Endothelial cell of umbilical vein (primary cell): ENCODE measurements around the gene BRD1. TPM values are rescaled to one million over a fixed set of nuclear protein-coding genes. Genes with fewer than 3 reads are reported as not detected.

Experiments
- BruUV-seq: library from RNA; stranded (reverse); fragments of 400-500 nt; replicated peaks from 2 replicates; lab custom pipeline; 2021; lab: Mats Ljungman, UMichigan
- CTCF ChIA-PET: fragments of 300-600, 350-600 bp; sonication (Branson Sonifier 250); formaldehyde crosslinking; loops from one replicate; lab custom pipeline; 2021; ENCODE audit warnings: antibody characterized with exemption, inconsistent platforms; lab: Charles Lee
- POLR2A ChIA-PET: fragments of 300-600, 350-600 bp; sonication (Branson Sonifier 250); formaldehyde crosslinking; loops from one replicate; lab custom pipeline; 2021; ENCODE audit warnings: antibody characterized with exemption, inconsistent platforms; lab: Charles Lee
- DNase-seq: peaks from one replicate; pipeline ENCODE4 v3.0.0-alpha.2; 2011; ENCODE audit warnings: low read depth, low spot score
- FAIRE-seq: peaks from 2 replicates; lab custom pipeline; 2011; peaks lifted over from hg19 to GRCh38; lab: Jason Lieb, UNC
- H2AFZ ChIP-seq: 2 replicates; pipeline ENCODE4 v1.6.0; 2012; ENCODE audit warnings: low read depth, low read length, control low read depth, inconsistent platforms
- H3K27ac ChIP-seq: 2 replicates; pipeline ENCODE4 v1.5.1; 2011; ENCODE audit warnings: low read depth, mild to moderate bottlenecking, control low read depth, low read length, moderate library complexity; ENCODE audit not compliant: insufficient read depth
- H3K27me3 ChIP-seq, 2 experiments: 2 replicates each; pipeline versions ENCODE4 v1.6.0 to v1.6.1; 2011; ENCODE audit warnings: low read length in 2 of 2, mixed read lengths in 1 of 2; ENCODE audit not compliant: control insufficient read depth in 2 of 2, insufficient read depth in 2 of 2
- H3K36me3 ChIP-seq, 2 experiments: 2 replicates in 1 of 2; 3 replicates in 1 of 2; pipeline ENCODE4 v1.5.1; 2011; ENCODE audit warnings: low read length in 2 of 2, mild to moderate bottlenecking in 1 of 2, moderate library complexity in 1 of 2; ENCODE audit not compliant: control insufficient read depth in 2 of 2, insufficient read depth in 2 of 2; ENCODE audit errors: extremely low read depth in 1 of 2
- H3K4me1 ChIP-seq: 3 replicates; pipeline ENCODE4 v1.5.1; 2011; ENCODE audit warnings: mild to moderate bottlenecking, low read length; ENCODE audit not compliant: control insufficient read depth, insufficient read depth; ENCODE audit errors: extremely low read depth
- H3K4me2 ChIP-seq: 2 replicates; pipeline ENCODE4 v1.6.1; 2011; ENCODE audit warnings: low read length, control low read depth, mixed read lengths; ENCODE audit not compliant: insufficient read depth
- H3K4me3 ChIP-seq, 3 experiments: fragments of 200-600 bp in 1 of 3; sonication (generic), shearing (Covaris generic) in 1 of 3; replicated peaks in 1 of 3; 2 replicates each; pipeline ENCODE4 v1.5.1; 2011 to 2016; ENCODE audit warnings: control low read depth in 3 of 3, low read length in 3 of 3, mild to moderate bottlenecking in 2 of 3, inconsistent platforms in 1 of 3, low read depth in 1 of 3, moderate library complexity in 1 of 3; ENCODE audit not compliant: insufficient read depth in 1 of 3
- H3K79me2 ChIP-seq: 2 replicates; pipeline ENCODE4 v1.6.0; 2012; ENCODE audit warnings: low read length, inconsistent platforms; ENCODE audit not compliant: control insufficient read depth, insufficient read depth
- H3K9ac ChIP-seq: replicated peaks from 2 replicates; pipeline ENCODE3; 2011; ENCODE audit warnings: low read length, control low read depth; ENCODE audit not compliant: insufficient read depth; ENCODE audit errors: extremely low read depth
- H3K9me1 ChIP-seq: replicated peaks from 3 replicates; pipeline ENCODE4 v1.6.0; 2011; ENCODE audit warnings: mild to moderate bottlenecking, low read length; ENCODE audit not compliant: control insufficient read depth, insufficient read depth; ENCODE audit errors: extremely low read depth
- H3K9me3 ChIP-seq: replicated peaks from 2 replicates; pipeline ENCODE4 v1.5.1; 2012; ENCODE audit warnings: low read length, inconsistent platforms; ENCODE audit not compliant: control insufficient read depth, insufficient read depth
- H4K20me1 ChIP-seq: replicated peaks from 2 replicates; pipeline ENCODE3; 2011; ENCODE audit warnings: mild to moderate bottlenecking, low read length; ENCODE audit not compliant: control insufficient read depth, insufficient read depth; ENCODE audit errors: extremely low read depth
- EZH2 ChIP-seq: IDR thresholded peaks from 2 replicates; pipeline ENCODE4 v1.6.1; 2012; ENCODE audit warnings: borderline replicate concordance, low read depth, mild to moderate bottlenecking, moderate library complexity, low read length, inconsistent platforms; ENCODE audit not compliant: severe bottlenecking
- FOS ChIP-seq: IDR thresholded peaks from 2 replicates; pipeline ENCODE4 v1.6.1; 2011; ENCODE audit warnings: mild to moderate bottlenecking, low read length, moderate library complexity, borderline replicate concordance; ENCODE audit not compliant: insufficient read depth
- GATA2 ChIP-seq: IDR thresholded peaks from 2 replicates; pipeline ENCODE4 v1.7.0; 2011; ENCODE audit warnings: low read depth, mild to moderate bottlenecking, moderate library complexity, mixed read lengths, low read length; ENCODE audit not compliant: insufficient read length, insufficient read depth
- JUN ChIP-seq: IDR thresholded peaks from 2 replicates; pipeline ENCODE4 v1.6.1; 2011; ENCODE audit warnings: borderline replicate concordance, low read depth; ENCODE audit not compliant: insufficient read length, insufficient read depth
- MAX ChIP-seq: IDR thresholded peaks from 2 replicates; pipeline ENCODE4 v1.6.1; 2011; ENCODE audit not compliant: insufficient read depth, insufficient read length
- MYC ChIP-seq: IDR thresholded peaks from one replicate; pipeline ENCODE4 v1.6.1; 2011; ENCODE audit warnings: mild to moderate bottlenecking, low read depth, low read length
- POLR2A ChIP-seq: IDR thresholded peaks from 2 replicates; pipeline ENCODE4 v1.6.1; 2012; ENCODE audit warnings: low read depth, mild to moderate bottlenecking, control low read depth, low read length
- POLR2AphosphoS5 ChIP-seq: IDR thresholded peaks from 2 replicates; pipeline ENCODE4 v1.6.1; 2012; ENCODE audit warnings: low read depth, mild to moderate bottlenecking, control low read depth, low read length, moderate library complexity; ENCODE audit not compliant: insufficient read depth
- dilution Hi-C: fragments of 300-500 bp; cut with MboI; formaldehyde crosslinking; loops from one replicate; pipeline ENCODE4 v1.15.0; 2019; ENCODE audit warnings: low sequenced_read_pairs; ENCODE audit not compliant: extremely low pct_ligation_motif_present
- intact Hi-C: fragments of 100-400 bp; cut with micrococcal nuclease; formaldehyde crosslinking; loops from one replicate; pipeline ENCODE4 v1.10.0; 2022
- polyA plus RNA-seq, 4 experiments: library from polyadenylated mRNA; depleted of rRNA in 3 of 4; stranded (reverse) in 3 of 4; unstranded in 1 of 4; fragments of >200 nt; gene quantifications; 2 replicates each; pipeline versions ENCODE4 v1.2.1 to v1.2.3, GENCODE V29; 2011 to 2012; ENCODE audit warnings: missing spikeins in 1 of 4
- total RNA-seq: library from RNA; stranded (reverse); gene quantifications from 2 replicates; pipeline ENCODE4 v1.2.3, GENCODE V29; 2021
- TF ChIP-seq, protein P1 (sequence below), 2 donors: IDR thresholded peaks; 1 replicate in 1 of 2; 2 replicates in 1 of 2; pipeline ENCODE4 v1.5.1; 2011; ENCODE audit warnings: low read length in 2 of 2, mild to moderate bottlenecking in 2 of 2, moderate library complexity in 2 of 2, control low read depth in 1 of 2, inconsistent platforms in 1 of 2, low read depth in 1 of 2; ENCODE audit not compliant: insufficient read depth in 1 of 2; ENCODE audit errors: extremely low read depth in 1 of 2

The BRD1 gene
- total and polyA plus RNA-seq, 2 donors (not counting 3 experiments of a cell fraction or from before 2014, with no cell fraction given): 8.1 to 41.1 TPM

DNA sequence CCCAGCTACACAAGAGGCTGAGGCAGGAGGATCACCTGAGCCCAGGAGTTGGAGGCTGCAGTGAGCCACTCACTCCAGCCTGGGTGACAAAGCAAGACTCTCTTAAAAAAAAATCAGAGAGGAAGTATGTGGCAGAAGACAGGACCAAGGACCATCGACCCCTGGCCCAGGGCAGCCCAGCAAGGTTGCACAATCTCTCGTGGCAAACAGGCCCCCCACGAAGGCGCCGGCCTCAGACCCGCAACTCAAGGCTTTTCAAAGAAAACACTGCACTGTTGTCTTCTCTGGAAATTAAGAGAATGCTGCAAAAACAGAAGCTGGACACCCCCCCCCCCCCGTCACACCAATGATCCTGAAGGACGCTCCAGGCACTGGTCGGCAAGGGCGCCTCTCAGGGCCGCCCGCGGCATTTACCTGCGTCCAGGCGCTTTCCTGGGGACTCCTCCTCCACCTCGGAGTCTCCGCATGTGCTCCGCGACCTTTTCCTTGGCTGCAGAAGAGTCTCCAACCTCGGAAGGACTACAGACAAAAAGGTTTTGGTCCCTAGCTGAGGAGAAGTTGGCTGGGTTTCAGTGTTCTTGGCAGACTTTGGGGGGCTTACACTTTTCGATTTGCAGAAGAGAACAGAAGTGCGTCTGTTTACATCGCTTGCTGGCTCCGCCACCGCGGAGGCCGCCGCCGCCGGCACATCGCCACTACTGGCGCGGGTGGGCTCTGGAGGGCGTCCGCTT lies 40.5 kb downstream of the BRD1 start:
- Histone ChIP-seq H3K27me3 (no peaks in the 10 kb centered on the region), H3K9ac (no peak overlapping the region), H3K4me1 (peaks cover 18% of the 10 kb centered on the region), H2AFZ (no peak overlapping the region), H4K20me1 (peaks cover 5% of the 10 kb centered on the region), H3K79me2 (peaks cover 89% of the 10 kb centered on the region), H3K27ac (no peak overlapping the region), H3K9me3 (no peaks in the 10 kb centered on the region), H3K4me3 (no peak overlapping the region), H3K4me2 (no peak overlapping the region), H3K36me3 (peaks cover 22 to 48% of the 10 kb centered on the region in 2 experiments), H3K9me1 (no peaks in the 10 kb centered on the region)
- dilution Hi-C loops: no loop called here
- ChIA-PET CTCF (interaction anchor here (2.1 kb wide), 1 partner anchor 20 kb away, joined by 7 read pairs; no protein-coding TSS in a partner anchor), POLR2A (no interaction called here)
- intact Hi-C loops: no loop called here
- no peak for FAIRE-seq
- no TSS peak for BruUV-seq
- DNase-seq: no peak
- TF ChIP-seq MAX (no peak), MYC (no peak), POLR2AphosphoS5 (no peak), GATA2 (no peak), FOS (no peak)

GRCh38 chr22:49785841-49786471 lies 41.7 kb downstream of the BRD1 start:
- H4K20me1 ChIP-seq: peaks cover 5% of the 10 kb centered on the region
- no peak overlapping the region for H3K4me2 ChIP-seq
- H3K79me2 ChIP-seq: peaks cover 89% of the 10 kb centered on the region
- no peak overlapping the region for H3K9ac ChIP-seq
- no peak overlapping the region for H2AFZ ChIP-seq
- ChIA-PET CTCF (interaction anchor here (2.1 kb wide), 1 partner anchor 19 kb away, joined by 7 read pairs; no protein-coding TSS in a partner anchor), POLR2A (no interaction called here)
- peak; percentile 27 for DNase-seq
- no peak overlapping the region for H3K27ac ChIP-seq
- intact Hi-C loops: no loop called here
- dilution Hi-C loops: no loop called here
- no peaks in the 10 kb centered on the region for H3K9me3 ChIP-seq
- no peak overlapping the region for H3K4me3 ChIP-seq
- no peaks in the 10 kb centered on the region for H3K9me1 ChIP-seq
- TF ChIP-seq MYC (no peak), EZH2 (no peak), POLR2A (no peak), JUN (no peak), GATA2 (no peak)
- TF ChIP-seq, protein P1, sequence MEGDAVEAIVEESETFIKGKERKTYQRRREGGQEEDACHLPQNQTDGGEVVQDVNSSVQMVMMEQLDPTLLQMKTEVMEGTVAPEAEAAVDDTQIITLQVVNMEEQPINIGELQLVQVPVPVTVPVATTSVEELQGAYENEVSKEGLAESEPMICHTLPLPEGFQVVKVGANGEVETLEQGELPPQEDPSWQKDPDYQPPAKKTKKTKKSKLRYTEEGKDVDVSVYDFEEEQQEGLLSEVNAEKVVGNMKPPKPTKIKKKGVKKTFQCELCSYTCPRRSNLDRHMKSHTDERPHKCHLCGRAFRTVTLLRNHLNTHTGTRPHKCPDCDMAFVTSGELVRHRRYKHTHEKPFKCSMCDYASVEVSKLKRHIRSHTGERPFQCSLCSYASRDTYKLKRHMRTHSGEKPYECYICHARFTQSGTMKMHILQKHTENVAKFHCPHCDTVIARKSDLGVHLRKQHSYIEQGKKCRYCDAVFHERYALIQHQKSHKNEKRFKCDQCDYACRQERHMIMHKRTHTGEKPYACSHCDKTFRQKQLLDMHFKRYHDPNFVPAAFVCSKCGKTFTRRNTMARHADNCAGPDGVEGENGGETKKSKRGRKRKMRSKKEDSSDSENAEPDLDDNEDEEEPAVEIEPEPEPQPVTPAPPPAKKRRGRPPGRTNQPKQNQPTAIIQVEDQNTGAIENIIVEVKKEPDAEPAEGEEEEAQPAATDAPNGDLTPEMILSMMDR (IDR thresholded peaks at IDR 0.05; ENCODE audit: extremely low read depth in 1 of 2, insufficient read depth in 1 of 2, low read depth in 1 of 2, low read length in 2 of 2): no peak
- peaks cover 19 to 48% of the 10 kb centered on the region in 2 experiments for H3K36me3 ChIP-seq
- no peaks in the 10 kb centered on the region for H3K27me3 ChIP-seq
- no peak for FAIRE-seq
- H3K4me1 ChIP-seq: peaks cover 18% of the 10 kb centered on the region
- BruUV-seq: no TSS peak
